H9 (cell line): Measurements from ENCODE around the gene HDLBP. TPM values are rescaled to one million over a fixed set of nuclear protein-coding genes. Genes with fewer than 3 reads are reported as not detected.

Source experiments
- DNase-seq: peaks from one replicate; pipeline ENCODE4 v3.0.0-alpha.2; 2017
- H2AFZ ChIP-seq: one replicate; pipeline ENCODE4 v1.6.1; 2013; ENCODE audit warnings: mild to moderate bottlenecking, low read length, control low read depth, moderate library complexity
- H2AK5ac ChIP-seq: 2 replicates; pipeline ENCODE4 v1.6.1; 2013; ENCODE audit warnings: low read length, control low read depth, mixed read lengths; ENCODE audit not compliant: insufficient read length
- H2BK120ac ChIP-seq: one replicate; pipeline ENCODE4 v1.6.1; 2013; ENCODE audit warnings: low read depth, mild to moderate bottlenecking, low read length, control low read depth, inconsistent platforms; ENCODE audit not compliant: poor library complexity, severe bottlenecking
- H2BK12ac ChIP-seq: 2 replicates; pipeline ENCODE4 v1.6.1; 2013; ENCODE audit warnings: low read length, control low read depth, mixed read lengths, low read depth; ENCODE audit not compliant: insufficient read length
- H2BK15ac ChIP-seq: 2 replicates; pipeline ENCODE4 v1.6.1; 2013; ENCODE audit warnings: low read depth, low read length, control low read depth
- H2BK20ac ChIP-seq: one replicate; pipeline ENCODE4 v1.6.1; 2013; ENCODE audit warnings: low read depth, mild to moderate bottlenecking, low read length, control low read depth, inconsistent platforms; ENCODE audit not compliant: poor library complexity, severe bottlenecking
- H2BK5ac ChIP-seq: 2 replicates; pipeline ENCODE4 v1.6.1; 2013; ENCODE audit warnings: low read length, control low read depth, mixed read lengths; ENCODE audit not compliant: insufficient read length
- H3K14ac ChIP-seq: 2 replicates; pipeline ENCODE4 v1.6.1; 2013; ENCODE audit warnings: low read length, control low read depth; ENCODE audit not compliant: insufficient read depth
- H3K18ac ChIP-seq: 2 replicates; pipeline ENCODE4 v1.6.1; 2013; ENCODE audit warnings: low read depth, mild to moderate bottlenecking, mixed read lengths, low read length, control low read depth; ENCODE audit not compliant: insufficient read length
- H3K23ac ChIP-seq: 2 replicates; pipeline ENCODE4 v1.6.1; 2013; ENCODE audit warnings: low read length, control low read depth, mixed read lengths, low read depth; ENCODE audit not compliant: insufficient read length
- H3K23me2 ChIP-seq: 2 replicates; pipeline ENCODE4 v1.6.1; 2013; ENCODE audit warnings: low read depth, mild to moderate bottlenecking, mixed read lengths, low read length, control low read depth; ENCODE audit not compliant: insufficient read length, poor library complexity, severe bottlenecking
- H3K27ac ChIP-seq: 2 replicates; pipeline ENCODE4 v1.5.1; 2013; ENCODE audit warnings: low read length, control low read depth, mixed read lengths, low read depth; ENCODE audit not compliant: insufficient read length
- H3K27me3 ChIP-seq: 2 replicates; pipeline ENCODE4 v1.6.1; 2013; ENCODE audit warnings: low read length, control low read depth, inconsistent platforms; ENCODE audit not compliant: insufficient read depth
- H3K4ac ChIP-seq: 2 replicates; pipeline ENCODE4 v1.6.1; 2013; ENCODE audit warnings: low read depth, mild to moderate bottlenecking, control low read depth, inconsistent platforms, low read length, moderate library complexity
- H3K4me1 ChIP-seq: 2 replicates; pipeline ENCODE4 v1.6.1; 2013; ENCODE audit warnings: low read length, control low read depth, inconsistent platforms; ENCODE audit not compliant: insufficient read depth
- H3K4me2 ChIP-seq: 2 replicates; pipeline ENCODE4 v1.6.1; 2013; ENCODE audit warnings: low read length, control low read depth, mixed read lengths; ENCODE audit not compliant: insufficient read length, insufficient read depth
- H3K56ac ChIP-seq: 2 replicates; pipeline ENCODE4 v1.6.1; 2013; ENCODE audit warnings: low read depth, mild to moderate bottlenecking, mixed read lengths, low read length, control low read depth; ENCODE audit not compliant: insufficient read length
- H3K79me1 ChIP-seq: 2 replicates; pipeline ENCODE4 v1.6.1; 2013; ENCODE audit warnings: low read depth, mild to moderate bottlenecking, moderate library complexity, low read length, control low read depth, inconsistent platforms; ENCODE audit not compliant: insufficient read depth, poor library complexity, severe bottlenecking
- H3K79me2 ChIP-seq: 2 replicates; pipeline ENCODE4 v1.6.1; 2013; ENCODE audit warnings: low read length, control low read depth, inconsistent platforms; ENCODE audit not compliant: insufficient read depth
- H3K9ac ChIP-seq: 2 replicates; pipeline ENCODE4 v1.6.1; 2013; ENCODE audit warnings: low read length, control low read depth, mixed read lengths; ENCODE audit not compliant: insufficient read length; ENCODE audit errors: extremely low read depth
- H3K9me3 ChIP-seq: one replicate; pipeline ENCODE4 v1.6.1; 2013; ENCODE audit warnings: low read depth, low read length, inconsistent platforms; ENCODE audit not compliant: control insufficient read depth
- H3T11ph ChIP-seq: one replicate; pipeline ENCODE4 v1.6.1; 2013; ENCODE audit warnings: mild to moderate bottlenecking, low read length, control low read depth, inconsistent platforms
- H4K20me1 ChIP-seq: one replicate; pipeline ENCODE4 v1.6.1; 2013; ENCODE audit not compliant: control insufficient read depth, insufficient read length, insufficient read depth
- H4K5ac ChIP-seq: 2 replicates; pipeline ENCODE4 v1.6.1; 2013; ENCODE audit warnings: low read depth, mild to moderate bottlenecking, mixed read lengths, low read length, control low read depth; ENCODE audit not compliant: insufficient read length
- H4K8ac ChIP-seq: replicated peaks from 2 replicates; pipeline ENCODE4 v1.6.1; 2013; ENCODE audit warnings: low read length, control low read depth, mixed read lengths, low read depth; ENCODE audit not compliant: insufficient read length
- H4K91ac ChIP-seq: 2 replicates; pipeline ENCODE4 v1.6.1; 2013; ENCODE audit warnings: low read depth, mild to moderate bottlenecking, moderate library complexity, mixed read lengths, low read length, control low read depth; ENCODE audit not compliant: insufficient read length
- H3K27ac Mint-ChIP-seq, 3 experiments: 2 replicates in 2 of 3; 3 replicates in 1 of 3; pipeline ENCODE4 v1.8.0; 2020 to 2021; ENCODE audit warnings: mixed read lengths in 3 of 3, mild to moderate bottlenecking in 1 of 3, moderate library complexity in 1 of 3
- H3K27me3 Mint-ChIP-seq: 2 replicates; pipeline ENCODE4 v1.8.0; 2021; ENCODE audit warnings: low read depth, mild to moderate bottlenecking, moderate library complexity, mixed read lengths
- H3K36me3 Mint-ChIP-seq, 3 experiments: 2 replicates in 2 of 3; 3 replicates in 1 of 3; pipeline ENCODE4 v1.8.0; 2020 to 2021; ENCODE audit warnings: low read depth in 3 of 3, mixed read lengths in 3 of 3; ENCODE audit not compliant: insufficient read depth in 1 of 3
- H3K4me1 Mint-ChIP-seq, 2 experiments: 2 replicates each; pipeline ENCODE4 v1.8.0; 2020; ENCODE audit warnings: mixed read lengths in 2 of 2
- H3K4me3 Mint-ChIP-seq, 2 experiments: 2 replicates in 1 of 2; 3 replicates in 1 of 2; pipeline ENCODE4 v1.8.0; 2020 to 2021; ENCODE audit warnings: mild to moderate bottlenecking in 2 of 2, mixed read lengths in 2 of 2, moderate library complexity in 1 of 2
- H3K9me3 Mint-ChIP-seq, 2 experiments: 2 replicates in 1 of 2; 3 replicates in 1 of 2; pipeline ENCODE4 v1.8.0; 2020; ENCODE audit warnings: mild to moderate bottlenecking in 2 of 2, mixed read lengths in 2 of 2, moderate library complexity in 1 of 2
- WGBS: extraction: QIAGEN DNeasy Blood & Tissue Kit; methylation state at CpG from one replicate; pipeline ENCODE4 v1.1.7; 2013; ENCODE audit warnings: missing lambda C conversion rate, low lambda C conversion rate, mixed read lengths; ENCODE audit not compliant: insufficient read length; ENCODE audit errors: extremely low coverage; 5-methylcytosine and 5-hydroxymethylcytosine counted together
- total RNA-seq: library from RNA; stranded (reverse); gene quantifications from 2 replicates; pipeline ENCODE4 v1.2.1, GENCODE V29; 2021
- TF ChIP-seq, protein P1 (sequence below): fragments of 200-600 bp; sonication (generic); conservative IDR thresholded peaks from 3 replicates; pipeline ENCODE4 v1.8.0; 2021; ENCODE audit warnings: antibody characterized with exemption, mild to moderate bottlenecking

HDLBP gene
- total RNA-seq, 1 experiment from 2014 or later, result 364 TPM

- H3K27me3 ChIP-seq, result no peaks in the 10 kb centered on the region
- H3K56ac ChIP-seq, result no peak overlapping the region
- H3K79me1 ChIP-seq, result no peaks in the 10 kb centered on the region
- H3K23ac ChIP-seq, result no peak overlapping the region
- no peaks in the 10 kb centered on the region for H3K23me2 ChIP-seq
- peaks cover 2% of the 10 kb centered on the region for H4K20me1 ChIP-seq
- H4K8ac ChIP-seq, result no peak overlapping the region
- Mint-ChIP-seq H3K9me3 (no peaks in the 10 kb centered on the region; a peak in 1 of 5 replicates), H3K27ac (peak overlapping the region in 1 of 3 experiments; percentile 70; a peak in 1 of 7 replicates), H3K4me3 (no peak overlapping the region), H3K27me3 (no peaks in the 10 kb centered on the region; the same call in 1 of the 2 replicates), H3K4me1 (peaks cover 4 to 15% of the 10 kb centered on the region in 2 experiments; a peak in 2 of 4 replicates), H3K36me3 (peaks cover 18 to 53% (median 43%) of the 10 kb centered on the region in 3 experiments; a peak in 6 of 7 replicates)
- no peak overlapping the region for H3K14ac ChIP-seq
- DNase-seq, result no peak
- no peak overlapping the region for H3K4ac ChIP-seq
- no peaks in the 10 kb centered on the region for H3K79me2 ChIP-seq
- no peak overlapping the region for H2AFZ ChIP-seq
- no peak overlapping the region for H2BK120ac ChIP-seq
- no peaks in the 10 kb centered on the region for H3K9me3 ChIP-seq
- no CpG with 5 or more reads among the region's 16 CpGs for WGBS
- H3K9ac ChIP-seq, result no peak overlapping the region
- TF ChIP-seq, protein P1, sequence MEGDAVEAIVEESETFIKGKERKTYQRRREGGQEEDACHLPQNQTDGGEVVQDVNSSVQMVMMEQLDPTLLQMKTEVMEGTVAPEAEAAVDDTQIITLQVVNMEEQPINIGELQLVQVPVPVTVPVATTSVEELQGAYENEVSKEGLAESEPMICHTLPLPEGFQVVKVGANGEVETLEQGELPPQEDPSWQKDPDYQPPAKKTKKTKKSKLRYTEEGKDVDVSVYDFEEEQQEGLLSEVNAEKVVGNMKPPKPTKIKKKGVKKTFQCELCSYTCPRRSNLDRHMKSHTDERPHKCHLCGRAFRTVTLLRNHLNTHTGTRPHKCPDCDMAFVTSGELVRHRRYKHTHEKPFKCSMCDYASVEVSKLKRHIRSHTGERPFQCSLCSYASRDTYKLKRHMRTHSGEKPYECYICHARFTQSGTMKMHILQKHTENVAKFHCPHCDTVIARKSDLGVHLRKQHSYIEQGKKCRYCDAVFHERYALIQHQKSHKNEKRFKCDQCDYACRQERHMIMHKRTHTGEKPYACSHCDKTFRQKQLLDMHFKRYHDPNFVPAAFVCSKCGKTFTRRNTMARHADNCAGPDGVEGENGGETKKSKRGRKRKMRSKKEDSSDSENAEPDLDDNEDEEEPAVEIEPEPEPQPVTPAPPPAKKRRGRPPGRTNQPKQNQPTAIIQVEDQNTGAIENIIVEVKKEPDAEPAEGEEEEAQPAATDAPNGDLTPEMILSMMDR, result no peak
- H2AK5ac ChIP-seq, result no peak overlapping the region
- H3K18ac ChIP-seq, result no peak overlapping the region
- no peak overlapping the region for H4K5ac ChIP-seq
- no peak overlapping the region for H3T11ph ChIP-seq
- no peak overlapping the region for H3K27ac ChIP-seq
- no peak overlapping the region for H4K91ac ChIP-seq
- H2BK15ac ChIP-seq, result no peak overlapping the region
- H2BK12ac ChIP-seq, result no peak overlapping the region
- H3K4me1 ChIP-seq, result no peaks in the 10 kb centered on the region
- no peak overlapping the region for H2BK20ac ChIP-seq
- no peak overlapping the region for H2BK5ac ChIP-seq
- no peak overlapping the region for H3K4me2 ChIP-seq
These were observed 89.5 kb downstream of the HDLBP start for GRCh38 chr2:241225983-241226382.
